Sigmoid colon (tissue), 4 donors: ENCODE results near the gene RNU11.

ENCODE experiments used
- EP300 ChIP-seq, 4 donors: sonication (generic); formaldehyde crosslinking; IDR thresholded peaks; one replicate each; pipeline ENCODE4 v1.6.1; 2017; ENCODE audit warnings: antibody characterized with exemption in 4 of 4
- POLR2A ChIP-seq, 2 donors: fragments of 450-650 bp; IDR thresholded peaks; one replicate each; pipeline ENCODE4 v1.6.1; 2016; ENCODE audit warnings: antibody characterized with exemption in 2 of 2, mild to moderate bottlenecking in 2 of 2, moderate library complexity in 2 of 2
- TF ChIP-seq, protein P1 (sequence below), 4 experiments: fragments of 450-650 bp in 3 of 4; fragments of 200-600 bp in 1 of 4; IDR thresholded peaks; one replicate each; pipeline ENCODE4 v1.5.1; 2016 to 2019; ENCODE audit warnings: antibody characterized with exemption in 4 of 4, mild to moderate bottlenecking in 3 of 4, moderate library complexity in 2 of 4

DNA sequence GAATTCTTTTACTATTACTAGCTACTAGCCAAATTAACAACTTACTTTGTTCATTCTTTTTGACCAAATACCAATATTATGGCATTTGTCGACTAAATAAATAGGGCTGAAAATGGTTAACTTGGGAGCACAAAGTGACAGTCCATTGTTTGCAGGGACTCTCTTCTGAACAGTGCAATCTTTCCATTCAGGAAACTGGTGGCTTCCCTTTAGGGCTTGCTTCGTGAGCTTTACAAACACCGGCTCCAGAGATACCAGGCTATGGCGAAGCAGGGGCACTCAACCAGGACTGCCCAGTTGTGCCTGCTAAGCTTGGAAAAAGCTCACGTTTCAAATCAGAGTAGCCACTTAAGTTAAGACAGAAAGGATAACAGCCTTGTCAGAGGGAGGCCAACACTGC, 44.0 kb upstream of the RNU11 start:
- TF ChIP-seq POLR2A (IDR thresholded peaks at IDR 0.05) (no peak), EP300 (IDR thresholded peaks at IDR 0.05) (no peak)
- TF ChIP-seq, protein P1, sequence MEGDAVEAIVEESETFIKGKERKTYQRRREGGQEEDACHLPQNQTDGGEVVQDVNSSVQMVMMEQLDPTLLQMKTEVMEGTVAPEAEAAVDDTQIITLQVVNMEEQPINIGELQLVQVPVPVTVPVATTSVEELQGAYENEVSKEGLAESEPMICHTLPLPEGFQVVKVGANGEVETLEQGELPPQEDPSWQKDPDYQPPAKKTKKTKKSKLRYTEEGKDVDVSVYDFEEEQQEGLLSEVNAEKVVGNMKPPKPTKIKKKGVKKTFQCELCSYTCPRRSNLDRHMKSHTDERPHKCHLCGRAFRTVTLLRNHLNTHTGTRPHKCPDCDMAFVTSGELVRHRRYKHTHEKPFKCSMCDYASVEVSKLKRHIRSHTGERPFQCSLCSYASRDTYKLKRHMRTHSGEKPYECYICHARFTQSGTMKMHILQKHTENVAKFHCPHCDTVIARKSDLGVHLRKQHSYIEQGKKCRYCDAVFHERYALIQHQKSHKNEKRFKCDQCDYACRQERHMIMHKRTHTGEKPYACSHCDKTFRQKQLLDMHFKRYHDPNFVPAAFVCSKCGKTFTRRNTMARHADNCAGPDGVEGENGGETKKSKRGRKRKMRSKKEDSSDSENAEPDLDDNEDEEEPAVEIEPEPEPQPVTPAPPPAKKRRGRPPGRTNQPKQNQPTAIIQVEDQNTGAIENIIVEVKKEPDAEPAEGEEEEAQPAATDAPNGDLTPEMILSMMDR (IDR thresholded peaks at IDR 0.05) = no peak
